ENCODE data around the gene DGCR2.
"Not testable (repeated sequence)": the region's sequence is repeated elsewhere in the genome, so short reads cannot be mapped to it uniquely, and the experiment has no call there.

Gene DGCR2

GRCh38 chr22:18988958-18989357 is 133.3 kb downstream of the DGCR2 start:
- FAIRE-seq: no peak
- DNase-seq (ENCODE audit: low spot score): no peak

DNA sequence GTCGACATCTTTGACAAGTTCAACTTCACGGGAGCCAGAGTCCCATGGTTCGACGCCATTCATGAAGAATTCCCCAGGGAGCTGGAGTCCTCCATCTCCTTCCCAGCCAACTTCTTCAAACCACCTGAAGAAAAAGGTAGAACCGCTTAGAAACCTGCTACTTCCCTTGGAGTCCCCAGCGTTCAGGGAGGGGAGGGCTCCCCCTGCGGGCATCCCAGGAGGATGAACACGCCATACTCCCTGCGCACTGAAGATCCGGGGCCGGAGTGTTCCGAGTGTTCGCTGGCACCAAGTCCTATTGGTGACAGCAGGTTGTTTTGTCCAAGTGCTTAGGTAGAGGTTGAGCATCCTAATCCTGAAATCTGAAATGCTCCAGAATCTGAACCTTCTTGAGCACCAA is 134.4 kb downstream of the DGCR2 start:
- FAIRE-seq (no peak), DNase-seq (ENCODE audit: low spot score) (no peak)

DNA sequence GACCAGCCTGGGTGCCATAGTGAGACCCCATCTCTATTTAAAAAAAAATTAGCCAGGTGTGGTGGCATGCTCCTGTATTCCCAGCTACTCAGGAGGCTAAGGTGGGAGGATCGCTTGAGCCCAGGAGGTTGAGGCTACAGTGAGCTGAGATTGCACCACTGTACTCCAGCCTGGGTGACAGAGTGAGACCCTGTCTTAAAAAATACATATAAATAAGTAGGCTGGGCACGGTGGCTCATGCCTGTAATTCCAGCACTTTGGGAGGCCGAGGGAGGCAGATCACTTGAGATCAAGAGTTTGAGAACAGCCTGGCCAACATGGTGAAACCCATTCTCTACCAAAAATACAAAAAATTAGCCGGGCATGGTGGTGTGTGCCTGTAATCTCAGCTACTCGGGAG is 135.1 kb downstream of the DGCR2 start:
- DNase-seq (ENCODE audit: low spot score); FAIRE-seq: not testable (repeated sequence)

All from RCC 7860 (cell line).